ENCODE data around the gene MISP3. TPM values are rescaled to one million over a fixed set of nuclear protein-coding genes. Genes with fewer than 3 reads are reported as not detected.
A peak's percentile ranks its signal among the peaks of the same experiment; 100 is the strongest.
"Not testable (repeated sequence)": the region's sequence is repeated elsewhere in the genome, so short reads cannot be mapped to it uniquely, and the experiment has no call there.

Gene MISP3
- total RNA-seq, result 10 to 100 TPM; 21.1 to 25.7 TPM

- ATAC-seq, result peak; percentile 72
- WGBS, 2 donors, result 0% methylated on average over 6 to 45 of the region's 51 CpGs
- TF ChIP-seq CTCF (IDR thresholded peaks at IDR 0.05) (peak in 2 of 7 experiments; percentile 3 to 19), POLR2A (IDR thresholded peaks at IDR 0.05) (peak; percentile 33 to 56 (median 55))
- intact Hi-C loops (cut with DNase I), result loop anchor here (5.0 kb wide), 1 partner anchor 190 kb away; no protein-coding TSS in a partner anchor
- no peaks in the 10 kb centered on the region for H3K36me3 ChIP-seq (replicated peaks in 1 of 2; ENCODE audit: insufficient read depth in 1 of 2, low read depth in 2 of 2)
- H3K9me3 ChIP-seq, result no peaks in the 10 kb centered on the region
- H3K27me3 ChIP-seq, result no peaks in the 10 kb centered on the region
- H3K4me1 ChIP-seq, result peaks cover 35% of the 10 kb centered on the region
- DNase-seq, result peak; percentile 87 to 91 (median 88)
- peak within 1 kb of the TSS; percentile 85 to 97 (median 95) for H3K27ac ChIP-seq
- peak within 1 kb of the TSS; percentile 73 to 94 for H3K4me3 ChIP-seq
These were observed at the start of gene MISP3 for GRCh38 chr19:14072535-14073260. MISP3 (plus strand) TSS chr19:14072786; CDS start chr19:14073310, 524 bp downstream.

- ATAC-seq (peak; percentile 96), DNase-seq (peak; percentile 64 to 71 (median 68))
- intact Hi-C loops (cut with DNase I), result no loop called here
- TF ChIP-seq POLR2A (IDR thresholded peaks at IDR 0.05) (peak in 1 of 3 donors; percentile 25), CTCF (IDR thresholded peaks at IDR 0.05) (peak; percentile 22 to 76 (median 55))
- 52 to 53% methylated on average over 9 of the region's 9 CpGs for WGBS, 2 donors
- H3K9me3 ChIP-seq, result no peaks in the 10 kb centered on the region
- peak overlapping the region in 3 of 4 donors; percentile 37 to 61 (median 43) for H3K27ac ChIP-seq
- H3K36me3 ChIP-seq (replicated peaks in 1 of 2; ENCODE audit: insufficient read depth in 1 of 2, low read depth in 2 of 2), result no peaks in the 10 kb centered on the region
- H3K4me1 ChIP-seq, result peaks cover 7% of the 10 kb centered on the region
- no peaks in the 10 kb centered on the region for H3K27me3 ChIP-seq
- H3K4me3 ChIP-seq, result no peak overlapping the region
These were observed 49.0 kb upstream of the MISP3 start for GRCh38 chr19:14023404-14024235.

- H3K36me3 ChIP-seq (replicated peaks in 1 of 2; ENCODE audit: insufficient read depth in 1 of 2, low read depth in 2 of 2); DNase-seq; H3K27me3 ChIP-seq; H3K4me3 ChIP-seq; H3K9me3 ChIP-seq; ATAC-seq; intact Hi-C loops (cut with DNase I); H3K27ac ChIP-seq: not testable (repeated sequence)
- peaks cover 15% of the 10 kb centered on the region for H3K4me1 ChIP-seq
- 74 to 81% methylated on average over 4 to 5 of the region's 5 CpGs for WGBS, 2 donors
These were observed 45.9 kb upstream of the MISP3 start for GRCh38 chr19:14026652-14027192.

GRCh38 chr19:14027856-14028450 is 44.6 kb upstream of the MISP3 start, which contains the start of gene RLN3:
RLN3 (plus strand) TSS chr19:14028148; CDS start chr19:14028205, 57 bp downstream.
- 49 to 58% methylated on average over 13 to 18 of the region's 24 CpGs for WGBS, 2 donors
- DNase-seq (no peak), ATAC-seq (no peak)
- no peaks in the 10 kb centered on the region for H3K27me3 ChIP-seq
- H3K4me1 ChIP-seq, result peaks cover 21% of the 10 kb centered on the region
- no peaks in the 10 kb centered on the region for H3K9me3 ChIP-seq
- no peak within 1 kb of the TSS for H3K4me3 ChIP-seq
- H3K36me3 ChIP-seq (replicated peaks in 1 of 2; ENCODE audit: insufficient read depth in 1 of 2, low read depth in 2 of 2), result no peaks in the 10 kb centered on the region
- TF ChIP-seq POLR2A (IDR thresholded peaks at IDR 0.05) (no peak), CTCF (IDR thresholded peaks at IDR 0.05) (no peak)
- H3K27ac ChIP-seq, result no peak within 1 kb of the TSS
- intact Hi-C loops (cut with DNase I), result no loop called here

All from body of pancreas (tissue), 4 donors.